Measurements from ENCODE around the gene EIF2B5. TPM values are rescaled to one million over a fixed set of nuclear protein-coding genes. Genes with fewer than 3 reads are reported as not detected.
"Not testable (repeated sequence)": the region's sequence is repeated elsewhere in the genome, so short reads cannot be mapped to it uniquely, and the experiment has no call there.

The EIF2B5 gene
- polyA plus RNA-seq, 3 donors = 22.7 to 50.0 (median 24.1) TPM

DNA sequence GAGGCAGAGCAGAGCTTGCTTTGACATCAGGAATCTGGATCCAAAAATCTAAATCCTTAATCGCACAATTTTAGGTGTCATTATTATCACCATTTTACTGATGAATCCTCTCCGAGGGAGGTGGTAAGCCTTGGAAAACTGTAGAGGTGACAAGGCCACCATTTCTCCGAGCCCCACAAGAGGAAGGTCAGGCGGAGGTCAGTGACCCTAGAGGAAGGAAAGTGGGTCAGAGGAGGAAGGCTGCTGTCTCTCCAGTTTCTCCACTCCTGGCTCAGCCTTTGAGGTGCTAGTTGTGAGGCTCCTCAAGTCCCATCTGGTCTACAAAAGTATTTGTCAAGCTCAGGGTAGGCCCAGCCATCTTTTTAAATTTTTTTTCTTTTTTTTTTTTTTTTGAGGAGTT, 23.2 kb downstream of the EIF2B5 start:
- Histone ChIP-seq H3K4me2 (replicated peaks; ENCODE audit: extremely low read depth, low read length, poor library complexity, severe bottlenecking) (peak overlapping the region; percentile 30), H3K27ac (ENCODE audit: low read depth in 1 of 2, low read length in 2 of 2) (no peak overlapping the region), H3K9ac (ENCODE audit: insufficient read depth, low read length, poor library complexity, severe bottlenecking) (no peak overlapping the region), H3K4me1 (ENCODE audit: control insufficient read depth in 1 of 2, insufficient read depth in 2 of 2, low read length in 2 of 2) (peaks cover 37 to 44% of the 10 kb centered on the region in 2 donors), H3K4me3 (replicated peaks in 1 of 3; ENCODE audit: low read depth in 2 of 3, low read length in 3 of 3) (peak overlapping the region in 1 of 3 experiments; percentile 49), H3K9me3 (replicated peaks in 1 of 2; ENCODE audit: control insufficient read depth in 1 of 2, insufficient read depth in 1 of 2, low read length in 2 of 2) (no peaks in the 10 kb centered on the region), H3K36me3 (replicated peaks in 1 of 2; ENCODE audit: control insufficient read depth in 1 of 2, insufficient read depth in 2 of 2, low read length in 2 of 2) (peaks cover 2 to 11% of the 10 kb centered on the region in 2 donors), H3K79me2 (ENCODE audit: insufficient read depth, low read length) (peaks cover 58% of the 10 kb centered on the region), H2AFZ (ENCODE audit: insufficient read depth, low read depth, low read length, poor library complexity, severe bottlenecking) (no peak overlapping the region), H4K20me1 (ENCODE audit: insufficient read depth, low read length) (peaks cover 74% of the 10 kb centered on the region), H3K27me3 (ENCODE audit: control insufficient read depth in 2 of 2, insufficient read depth in 2 of 2, low read length in 2 of 2) (no peaks in the 10 kb centered on the region)
- Mint-ChIP-seq H3K27ac (peak overlapping the region in 5 of 7 donors; percentile 40 to 78 (median 70)), H3K27me3 (ENCODE audit: low read depth in 3 of 3) (no peaks in the 10 kb centered on the region), H3K36me3 (peaks cover 20 to 31% of the 10 kb centered on the region in 2 donors), H3K4me1 (peaks cover 47% of the 10 kb centered on the region), H3K9me3 (no peaks in the 10 kb centered on the region), H3K4me3 (peak overlapping the region in 1 of 2 donors; percentile 59)
- intact Hi-C loops (cut with micrococcal nuclease) = no loop called here
- DNase-seq = peak in 1 of 3 donors; percentile 8
- WGBS (ENCODE audit: insufficient coverage) = no CpG with 5 or more reads among the region's 4 CpGs
- TF ChIP-seq, protein P1, sequence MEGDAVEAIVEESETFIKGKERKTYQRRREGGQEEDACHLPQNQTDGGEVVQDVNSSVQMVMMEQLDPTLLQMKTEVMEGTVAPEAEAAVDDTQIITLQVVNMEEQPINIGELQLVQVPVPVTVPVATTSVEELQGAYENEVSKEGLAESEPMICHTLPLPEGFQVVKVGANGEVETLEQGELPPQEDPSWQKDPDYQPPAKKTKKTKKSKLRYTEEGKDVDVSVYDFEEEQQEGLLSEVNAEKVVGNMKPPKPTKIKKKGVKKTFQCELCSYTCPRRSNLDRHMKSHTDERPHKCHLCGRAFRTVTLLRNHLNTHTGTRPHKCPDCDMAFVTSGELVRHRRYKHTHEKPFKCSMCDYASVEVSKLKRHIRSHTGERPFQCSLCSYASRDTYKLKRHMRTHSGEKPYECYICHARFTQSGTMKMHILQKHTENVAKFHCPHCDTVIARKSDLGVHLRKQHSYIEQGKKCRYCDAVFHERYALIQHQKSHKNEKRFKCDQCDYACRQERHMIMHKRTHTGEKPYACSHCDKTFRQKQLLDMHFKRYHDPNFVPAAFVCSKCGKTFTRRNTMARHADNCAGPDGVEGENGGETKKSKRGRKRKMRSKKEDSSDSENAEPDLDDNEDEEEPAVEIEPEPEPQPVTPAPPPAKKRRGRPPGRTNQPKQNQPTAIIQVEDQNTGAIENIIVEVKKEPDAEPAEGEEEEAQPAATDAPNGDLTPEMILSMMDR (IDR thresholded peaks at IDR 0.05) = no peak

DNA sequence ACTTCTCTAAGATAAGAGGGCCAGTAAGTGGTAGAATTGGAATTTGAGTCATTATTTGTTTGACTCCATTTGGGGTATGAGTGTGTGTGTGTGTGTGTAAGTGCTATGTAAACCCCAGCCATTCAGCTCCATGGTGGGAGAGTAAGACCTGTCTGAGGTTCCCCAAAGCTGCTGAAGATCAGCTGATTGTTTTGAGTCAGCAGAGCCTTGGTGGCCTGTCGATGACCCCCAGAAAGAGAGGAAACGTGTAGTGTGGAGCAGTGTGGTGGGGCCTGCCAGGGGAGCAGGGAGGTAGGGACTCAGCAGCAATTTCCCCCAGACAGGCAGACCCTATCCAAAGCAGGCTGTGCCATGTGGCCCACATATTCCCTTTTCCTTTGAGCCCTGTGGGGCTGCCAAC, 25.3 kb downstream of the EIF2B5 start:
- DNase-seq = peak in 1 of 3 donors; percentile 21
- H3K27ac Mint-ChIP-seq = peak overlapping the region in 1 of 7 donors; percentile 50
- H3K27me3 Mint-ChIP-seq (ENCODE audit: low read depth in 3 of 3) = no peaks in the 10 kb centered on the region
- peaks cover 58% of the 10 kb centered on the region for H3K79me2 ChIP-seq (ENCODE audit: insufficient read depth, low read length)
- H3K27ac ChIP-seq (ENCODE audit: low read depth in 1 of 2, low read length in 2 of 2) = no peak overlapping the region
- H3K9me3 Mint-ChIP-seq = no peaks in the 10 kb centered on the region
- intact Hi-C loops (cut with micrococcal nuclease) = no loop called here
- H3K36me3 Mint-ChIP-seq = peaks cover 39 to 52% of the 10 kb centered on the region in 2 donors
- no peak overlapping the region for H2AFZ ChIP-seq (ENCODE audit: insufficient read depth, low read depth, low read length, poor library complexity, severe bottlenecking)
- peaks cover 44% of the 10 kb centered on the region for H3K4me1 Mint-ChIP-seq
- H4K20me1 ChIP-seq (ENCODE audit: insufficient read depth, low read length) = peaks cover 90% of the 10 kb centered on the region
- H3K4me3 Mint-ChIP-seq = no peak overlapping the region
- H3K4me2 ChIP-seq (replicated peaks; ENCODE audit: extremely low read depth, low read length, poor library complexity, severe bottlenecking) = no peak overlapping the region
- H3K27me3 ChIP-seq (ENCODE audit: control insufficient read depth in 2 of 2, insufficient read depth in 2 of 2, low read length in 2 of 2) = no peaks in the 10 kb centered on the region
- peaks cover 23 to 32% of the 10 kb centered on the region in 2 donors for H3K36me3 ChIP-seq (replicated peaks in 1 of 2; ENCODE audit: control insufficient read depth in 1 of 2, insufficient read depth in 2 of 2, low read length in 2 of 2)
- WGBS (ENCODE audit: insufficient coverage) = no CpG with 5 or more reads among the region's 2 CpGs
- no peak overlapping the region for H3K9ac ChIP-seq (ENCODE audit: insufficient read depth, low read length, poor library complexity, severe bottlenecking)
- TF ChIP-seq, protein P1 (IDR thresholded peaks at IDR 0.05) = no peak
- no peak overlapping the region for H3K4me3 ChIP-seq (replicated peaks in 1 of 3; ENCODE audit: low read depth in 2 of 3, low read length in 3 of 3)
- H3K9me3 ChIP-seq (replicated peaks in 1 of 2; ENCODE audit: control insufficient read depth in 1 of 2, insufficient read depth in 1 of 2, low read length in 2 of 2) = no peaks in the 10 kb centered on the region
- H3K4me1 ChIP-seq (ENCODE audit: control insufficient read depth in 1 of 2, insufficient read depth in 2 of 2, low read length in 2 of 2) = peaks cover 34 to 39% of the 10 kb centered on the region in 2 donors

DNA sequence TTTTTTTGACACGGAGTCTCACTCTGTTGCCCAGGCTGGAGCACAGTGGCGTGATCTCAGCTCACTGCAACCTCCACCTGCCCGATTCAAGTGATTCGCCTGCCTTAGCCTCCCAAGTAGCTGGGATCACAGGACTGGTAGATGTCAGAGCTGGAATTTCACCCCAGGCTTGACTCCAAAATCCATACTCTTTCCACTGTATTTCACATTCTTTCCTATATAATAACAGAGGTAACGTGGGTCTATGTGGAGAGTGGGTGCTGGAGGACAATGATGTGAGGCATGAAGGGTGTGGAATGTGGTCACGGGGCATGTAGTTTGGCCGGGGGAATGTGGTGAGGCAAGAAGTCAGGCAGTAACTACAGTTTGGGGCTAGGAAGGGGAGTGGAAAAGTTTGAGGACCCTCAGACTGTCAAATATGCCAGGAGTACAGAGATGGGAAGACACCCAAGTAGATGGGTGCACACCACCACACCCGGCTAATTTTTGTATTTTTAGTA, 27.5 kb downstream of the EIF2B5 start:
- Mint-ChIP-seq H3K36me3 (peaks cover 56 to 74% of the 10 kb centered on the region in 2 donors), H3K27ac (peak overlapping the region in 1 of 7 donors; percentile 12), H3K4me1 (peaks cover 25% of the 10 kb centered on the region)
- H3K9me3 Mint-ChIP-seq; H3K9me3 ChIP-seq (replicated peaks in 1 of 2; ENCODE audit: control insufficient read depth in 1 of 2, insufficient read depth in 1 of 2, low read length in 2 of 2); intact Hi-C loops (cut with micrococcal nuclease); H3K4me2 ChIP-seq (replicated peaks; ENCODE audit: extremely low read depth, low read length, poor library complexity, severe bottlenecking); H3K27me3 ChIP-seq (ENCODE audit: control insufficient read depth in 2 of 2, insufficient read depth in 2 of 2, low read length in 2 of 2); H3K27me3 Mint-ChIP-seq (ENCODE audit: low read depth in 3 of 3); DNase-seq; H3K27ac ChIP-seq (ENCODE audit: low read depth in 1 of 2, low read length in 2 of 2); H3K9ac ChIP-seq (ENCODE audit: insufficient read depth, low read length, poor library complexity, severe bottlenecking); H2AFZ ChIP-seq (ENCODE audit: insufficient read depth, low read depth, low read length, poor library complexity, severe bottlenecking); H3K4me3 ChIP-seq (replicated peaks in 1 of 3; ENCODE audit: low read depth in 2 of 3, low read length in 3 of 3); H3K4me3 Mint-ChIP-seq: not testable (repeated sequence)
- Histone ChIP-seq H4K20me1 (ENCODE audit: insufficient read depth, low read length) (peaks cover 70% of the 10 kb centered on the region), H3K4me1 (ENCODE audit: control insufficient read depth in 1 of 2, insufficient read depth in 2 of 2, low read length in 2 of 2) (peaks cover 16 to 20% of the 10 kb centered on the region in 2 donors), H3K79me2 (ENCODE audit: insufficient read depth, low read length) (peaks cover 37% of the 10 kb centered on the region), H3K36me3 (replicated peaks in 1 of 2; ENCODE audit: control insufficient read depth in 1 of 2, insufficient read depth in 2 of 2, low read length in 2 of 2) (peaks cover 44 to 54% of the 10 kb centered on the region in 2 donors)
- 97% methylated on average over 4 of the region's 8 CpGs for WGBS (ENCODE audit: insufficient coverage)
